Activated naive CD8-positive, alpha-beta T cell treated with anti-CD3 and anti-CD28 coated beads for 36 hours (primary cell): ENCODE data around the gene CAP1. TPM values are rescaled to one million over a fixed set of nuclear protein-coding genes. Genes with fewer than 3 reads are reported as not detected.
A peak's percentile ranks its signal among the peaks of the same experiment; 100 is the strongest.
"Not testable (repeated sequence)": the region's sequence is repeated elsewhere in the genome, so short reads cannot be mapped to it uniquely, and the experiment has no call there.

Source experiments
- DNase-seq: peaks from one replicate; pipeline ENCODE4 v3.0.0; 2021
- H3K27ac Mint-ChIP-seq: one replicate; pipeline ENCODE4 v1.8.0; 2022; ENCODE audit warnings: mild to moderate bottlenecking, moderate library complexity, mixed read lengths
- H3K27me3 Mint-ChIP-seq: one replicate; pipeline ENCODE4 v1.8.0; 2022; ENCODE audit warnings: mild to moderate bottlenecking, mixed read lengths
- H3K36me3 Mint-ChIP-seq: one replicate; pipeline ENCODE4 v1.8.0; 2021; ENCODE audit warnings: mild to moderate bottlenecking, mixed read lengths
- H3K4me1 Mint-ChIP-seq: one replicate; pipeline ENCODE4 v1.8.0; 2021; ENCODE audit warnings: mixed read lengths
- H3K4me3 Mint-ChIP-seq: one replicate; pipeline ENCODE4 v1.8.0; 2022; ENCODE audit warnings: mild to moderate bottlenecking, moderate library complexity, mixed read lengths
- H3K9me3 Mint-ChIP-seq: one replicate; pipeline ENCODE4 v1.8.0; 2022; ENCODE audit warnings: mixed read lengths
- total RNA-seq, 2 experiments: library from RNA; stranded (reverse); gene quantifications; one replicate each; pipeline ENCODE4 v1.2.3, GENCODE V29; 2021

CAP1 gene
- total RNA-seq, 2 experiments from 2014 or later = 483 to 504 TPM

DNA sequence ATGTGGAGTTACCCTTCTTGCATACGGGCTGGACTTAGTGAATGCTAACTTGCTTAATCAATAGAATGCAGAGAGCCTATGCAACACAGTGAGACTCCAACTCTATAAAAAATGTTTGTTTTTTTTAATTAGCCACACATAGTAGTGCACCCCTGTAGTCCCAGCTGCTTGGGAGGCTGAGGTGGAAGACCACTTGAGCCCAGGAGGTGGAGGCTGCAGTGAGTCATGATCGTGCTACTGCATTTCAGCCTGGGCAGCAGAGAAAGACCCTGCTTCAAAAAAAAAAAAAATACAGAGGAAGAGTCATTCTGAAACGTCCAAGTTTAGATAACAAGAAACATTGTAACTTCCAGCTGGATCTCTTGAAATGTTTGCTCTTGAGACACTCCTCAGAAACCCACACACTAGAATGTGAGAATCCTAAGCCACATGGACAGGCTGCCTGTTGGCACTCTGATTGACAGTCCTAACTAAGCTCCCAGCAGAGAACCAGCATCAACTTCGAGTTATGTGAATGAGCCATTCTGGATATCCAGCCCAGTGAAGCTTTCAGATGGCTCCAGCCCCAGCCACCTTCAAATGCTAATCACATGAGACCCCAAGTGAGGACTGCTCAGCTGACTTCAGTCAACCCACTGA, 20.0 kb upstream of the CAP1 start:
- H3K36me3 Mint-ChIP-seq = no peaks in the 10 kb centered on the region
- peaks cover 5% of the 10 kb centered on the region for H3K27me3 Mint-ChIP-seq
- DNase-seq = no peak
- H3K9me3 Mint-ChIP-seq = peaks cover 4% of the 10 kb centered on the region
- no peaks in the 10 kb centered on the region for H3K4me1 Mint-ChIP-seq
- H3K27ac Mint-ChIP-seq = no peak overlapping the region
- H3K4me3 Mint-ChIP-seq = no peak overlapping the region

DNA sequence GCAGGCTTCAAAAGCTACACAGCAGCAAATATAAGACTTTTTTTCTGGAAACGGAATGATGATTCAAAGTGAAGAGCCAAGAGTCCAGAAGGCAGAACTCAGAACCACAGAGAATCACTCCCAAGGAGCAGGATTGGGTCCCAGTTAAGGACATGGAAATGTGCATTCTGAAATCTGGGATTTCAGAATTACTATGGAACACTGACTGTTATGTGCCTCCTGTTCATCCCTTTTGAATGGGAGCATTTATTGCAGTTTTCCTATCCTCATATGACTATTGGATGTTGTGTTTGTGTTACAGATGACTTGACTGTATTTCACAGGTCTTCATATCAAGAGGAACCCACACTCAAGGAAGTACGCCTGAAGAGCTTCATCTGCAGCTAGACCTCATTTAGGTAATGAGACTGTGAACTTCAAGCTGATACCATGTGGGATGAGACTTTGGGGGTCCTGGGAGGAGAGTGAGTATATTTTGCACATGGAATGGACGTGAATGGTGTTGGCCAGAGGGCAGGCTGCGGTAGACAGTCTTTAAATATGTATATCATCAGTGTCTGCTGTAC, 17.1 kb upstream of the CAP1 start:
- Mint-ChIP-seq H3K9me3 (peaks cover 4% of the 10 kb centered on the region), H3K4me1 (no peaks in the 10 kb centered on the region), H3K4me3 (no peak overlapping the region), H3K27me3 (peaks cover 5% of the 10 kb centered on the region), H3K36me3 (no peaks in the 10 kb centered on the region), H3K27ac (no peak overlapping the region)
- DNase-seq = no peak

DNA sequence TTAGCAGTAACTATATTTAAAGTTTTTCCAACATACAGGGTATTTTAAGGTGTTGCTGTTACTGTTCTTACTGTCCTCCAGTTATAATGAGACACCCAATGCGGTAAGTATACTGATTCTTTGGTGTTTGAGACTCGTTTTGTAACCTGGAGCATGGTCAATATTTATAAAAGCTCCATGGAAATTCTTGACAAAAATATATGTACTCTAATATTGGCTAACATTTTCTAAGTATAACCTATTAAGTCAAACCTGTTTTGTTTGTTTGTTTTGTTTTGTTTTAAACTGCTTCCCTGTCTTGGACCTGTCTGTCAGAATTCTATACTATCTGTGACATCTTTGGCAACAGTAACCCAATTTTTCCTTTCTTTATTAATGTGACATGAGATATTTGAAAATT, 15.9 kb upstream of the CAP1 start:
- Mint-ChIP-seq H3K27ac (no peak overlapping the region), H3K27me3 (peaks cover 5% of the 10 kb centered on the region), H3K9me3 (peaks cover 4% of the 10 kb centered on the region), H3K4me3 (no peak overlapping the region), H3K36me3 (no peaks in the 10 kb centered on the region), H3K4me1 (no peaks in the 10 kb centered on the region)
- no peak for DNase-seq

DNA sequence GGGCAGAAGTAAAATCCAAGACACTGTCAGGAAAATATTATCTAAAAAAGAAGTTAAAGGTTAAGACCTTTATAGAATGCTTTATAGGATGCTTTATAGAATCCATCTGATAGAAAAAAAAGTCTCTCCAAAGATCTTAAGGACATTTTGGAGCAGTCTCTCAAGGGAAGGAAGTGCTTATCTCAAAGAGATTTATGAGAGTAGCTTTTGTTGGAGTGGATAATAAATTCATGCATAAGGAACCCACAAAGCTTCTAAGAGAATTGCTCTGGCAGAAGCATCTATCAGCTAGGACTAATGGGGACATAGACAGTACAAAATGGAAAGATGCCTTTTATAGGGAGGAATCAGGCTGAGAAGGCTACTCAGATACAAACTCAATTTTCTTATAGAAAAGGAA, 12.9 kb upstream of the CAP1 start:
- H3K27me3 Mint-ChIP-seq = peaks cover 5% of the 10 kb centered on the region
- DNase-seq = no peak
- H3K27ac Mint-ChIP-seq = no peak overlapping the region
- H3K4me1 Mint-ChIP-seq = peaks cover 2% of the 10 kb centered on the region
- no peak overlapping the region for H3K4me3 Mint-ChIP-seq
- peaks cover 4% of the 10 kb centered on the region for H3K9me3 Mint-ChIP-seq
- no peaks in the 10 kb centered on the region for H3K36me3 Mint-ChIP-seq

DNA sequence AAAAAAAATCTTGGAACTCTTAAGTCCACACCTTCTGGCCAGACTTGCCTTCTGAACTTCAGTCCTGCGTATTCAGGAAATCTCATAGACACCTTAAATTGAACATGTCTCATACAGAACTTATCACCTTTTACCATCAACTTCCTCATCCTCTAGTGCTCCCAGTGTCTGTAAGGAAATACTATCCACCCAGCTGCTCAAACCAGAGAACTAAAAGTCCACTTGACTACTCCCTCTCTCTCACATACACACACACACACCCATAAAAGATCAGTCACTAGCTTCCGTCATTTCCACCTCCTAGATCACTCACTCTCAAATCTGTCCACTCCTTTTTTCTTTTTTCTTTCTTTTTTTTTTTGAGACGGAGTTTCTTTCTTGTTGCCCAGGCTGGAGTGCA, 10.9 kb upstream of the CAP1 start:
- no peak overlapping the region for H3K27ac Mint-ChIP-seq
- no peaks in the 10 kb centered on the region for H3K9me3 Mint-ChIP-seq
- H3K4me3 Mint-ChIP-seq = no peak overlapping the region

DNA sequence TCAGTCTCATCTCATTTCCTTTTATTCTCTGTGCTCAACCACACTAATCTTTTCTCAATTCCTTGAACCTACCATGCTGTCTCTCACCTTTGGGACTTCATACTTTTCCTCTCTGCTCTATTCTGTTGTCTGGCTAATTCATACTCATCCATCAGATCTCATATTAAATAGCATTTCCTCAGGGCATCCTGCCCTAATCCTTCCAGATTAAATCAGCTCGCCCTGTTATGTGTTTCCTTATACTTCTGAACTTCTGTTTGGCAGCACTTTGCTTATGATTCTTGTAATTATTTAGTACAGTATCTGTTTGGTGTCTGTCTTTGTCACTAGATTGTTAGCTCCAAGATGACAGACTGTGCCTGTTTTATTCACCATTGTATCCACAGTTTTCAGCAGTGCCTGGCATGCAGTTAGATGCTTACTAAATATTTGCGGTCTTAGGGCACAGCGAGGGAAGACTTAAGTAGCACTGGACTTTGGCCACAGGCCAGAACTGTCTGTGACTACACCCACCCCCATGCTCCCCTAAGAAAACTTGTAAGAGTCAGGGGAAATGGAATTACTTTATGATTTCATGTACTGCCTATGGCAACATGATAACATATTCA, 9.9 kb upstream of the CAP1 start:
- Mint-ChIP-seq H3K27me3 (no peaks in the 10 kb centered on the region), H3K36me3 (no peaks in the 10 kb centered on the region), H3K9me3 (no peaks in the 10 kb centered on the region), H3K27ac (no peak overlapping the region), H3K4me3 (no peak overlapping the region), H3K4me1 (peaks cover 18% of the 10 kb centered on the region)
- no peak for DNase-seq

More for the DNA sequence above, 10.9 kb upstream of the CAP1 start:
- no peak for DNase-seq
- H3K36me3 Mint-ChIP-seq = no peaks in the 10 kb centered on the region
- H3K27me3 Mint-ChIP-seq = no peaks in the 10 kb centered on the region
- H3K4me1 Mint-ChIP-seq = peaks cover 13% of the 10 kb centered on the region

DNA sequence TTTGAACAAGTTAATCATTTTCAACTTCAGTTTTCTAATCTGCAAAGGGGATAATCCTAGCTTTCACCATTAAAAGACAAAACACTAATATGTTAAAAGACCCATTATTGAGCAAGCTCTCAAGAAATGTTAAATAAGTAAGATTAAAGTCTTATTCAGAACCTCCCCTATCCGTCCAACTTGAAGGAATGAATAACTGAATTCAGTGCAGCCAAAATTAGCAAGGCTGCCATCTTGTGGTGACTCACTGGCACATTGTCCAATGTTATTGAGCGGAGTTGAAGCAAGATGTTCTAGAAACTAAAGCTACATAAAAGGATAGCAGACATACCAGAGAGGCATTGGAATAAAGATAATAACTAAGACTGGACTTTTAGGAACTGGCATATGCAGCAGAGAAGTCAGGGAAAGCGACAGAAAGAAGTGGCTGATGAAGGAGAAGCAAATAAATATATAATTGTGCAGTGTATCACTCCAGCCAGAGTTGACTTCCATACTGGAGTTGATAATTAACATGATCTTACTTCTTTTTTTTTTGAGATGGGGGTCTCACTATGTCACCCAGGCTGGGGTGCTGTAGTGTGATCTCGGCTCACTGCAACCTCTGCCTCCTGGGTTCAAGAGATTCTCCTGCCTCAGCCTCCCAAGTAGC, 8.2 kb upstream of the CAP1 start:
- Mint-ChIP-seq H3K27me3 (no peaks in the 10 kb centered on the region), H3K36me3 (no peaks in the 10 kb centered on the region)

DNA sequence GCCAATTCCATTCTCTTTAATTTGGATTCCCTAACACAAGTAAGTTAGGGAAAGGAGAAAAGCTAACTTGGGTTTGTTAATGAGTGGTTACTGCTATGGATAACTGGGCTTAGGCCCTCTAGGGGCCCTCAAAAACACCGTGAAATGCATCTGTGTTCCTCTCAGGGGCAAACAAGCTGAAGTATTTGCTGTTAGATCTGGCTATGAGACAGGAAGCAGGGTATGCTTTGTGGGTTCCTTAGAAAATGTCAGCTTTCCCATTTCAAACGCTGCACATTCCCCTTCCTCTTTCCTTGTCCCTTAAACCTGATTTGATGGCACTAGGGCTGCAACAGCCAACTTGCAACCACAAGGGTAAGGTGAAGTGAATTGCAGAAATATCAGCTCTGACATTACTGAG, 5.7 kb upstream of the CAP1 start:
- H3K27me3 Mint-ChIP-seq = no peaks in the 10 kb centered on the region
- peaks cover 7% of the 10 kb centered on the region for H3K36me3 Mint-ChIP-seq
- peak overlapping the region; percentile 73 for H3K27ac Mint-ChIP-seq
- H3K4me1 Mint-ChIP-seq = peaks cover 37% of the 10 kb centered on the region
- H3K9me3 Mint-ChIP-seq = no peaks in the 10 kb centered on the region
- no peak overlapping the region for H3K4me3 Mint-ChIP-seq
- no peak for DNase-seq

More for the DNA sequence above, 8.2 kb upstream of the CAP1 start:
- Mint-ChIP-seq H3K27ac (no peak overlapping the region), H3K4me1 (peaks cover 24% of the 10 kb centered on the region), H3K9me3 (no peaks in the 10 kb centered on the region), H3K4me3 (no peak overlapping the region)
- DNase-seq = peak; percentile 29

DNA sequence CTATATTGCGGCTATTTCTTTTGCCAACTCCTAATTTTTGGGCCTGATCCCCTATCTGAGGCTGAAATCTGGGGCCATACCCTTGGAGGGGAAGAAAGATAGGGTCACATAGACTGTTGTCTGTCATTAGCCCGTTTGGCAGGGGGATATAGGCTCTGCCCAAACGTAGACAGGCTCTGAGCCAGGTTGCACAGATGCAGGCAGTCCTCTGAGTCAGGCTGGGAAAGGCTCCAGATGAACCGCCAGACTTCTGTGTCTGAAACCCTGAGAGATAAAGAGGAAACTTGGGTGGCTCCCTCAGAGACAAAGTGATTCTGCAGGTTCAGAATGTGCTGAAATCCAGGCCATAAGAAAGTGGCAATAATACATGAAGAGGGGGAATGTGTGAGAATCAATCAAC, 4.0 kb upstream of the CAP1 start:
- Mint-ChIP-seq H3K27ac (no peak overlapping the region), H3K9me3 (no peaks in the 10 kb centered on the region), H3K27me3 (no peaks in the 10 kb centered on the region), H3K4me3 (no peak overlapping the region), H3K36me3 (peaks cover 13% of the 10 kb centered on the region), H3K4me1 (peaks cover 37% of the 10 kb centered on the region)
- DNase-seq = no peak

DNA sequence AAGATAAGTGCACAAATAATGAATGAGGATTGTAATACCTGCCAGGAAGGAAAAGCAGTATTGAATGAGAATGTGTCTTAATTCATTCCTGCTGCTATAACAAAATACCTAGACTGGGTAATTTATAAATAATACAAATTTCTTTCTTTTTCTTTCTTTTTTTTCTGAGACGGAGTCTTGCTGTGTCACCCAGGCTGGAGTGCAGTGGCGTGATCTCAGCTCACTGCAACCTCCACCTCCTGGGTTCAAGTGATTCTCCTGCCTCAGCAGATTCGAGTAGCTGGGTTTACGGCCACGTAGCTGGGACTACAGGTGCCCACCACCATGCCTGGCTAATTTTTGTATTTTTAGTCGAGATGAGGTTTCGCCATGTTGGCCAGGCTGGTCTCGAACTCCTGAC, 3.3 kb upstream of the CAP1 start:
- not testable (repeated sequence) for H3K27me3 Mint-ChIP-seq, DNase-seq, H3K9me3 Mint-ChIP-seq, H3K27ac Mint-ChIP-seq, H3K4me3 Mint-ChIP-seq
- H3K36me3 Mint-ChIP-seq = peaks cover 20% of the 10 kb centered on the region
- peaks cover 40% of the 10 kb centered on the region for H3K4me1 Mint-ChIP-seq

DNA sequence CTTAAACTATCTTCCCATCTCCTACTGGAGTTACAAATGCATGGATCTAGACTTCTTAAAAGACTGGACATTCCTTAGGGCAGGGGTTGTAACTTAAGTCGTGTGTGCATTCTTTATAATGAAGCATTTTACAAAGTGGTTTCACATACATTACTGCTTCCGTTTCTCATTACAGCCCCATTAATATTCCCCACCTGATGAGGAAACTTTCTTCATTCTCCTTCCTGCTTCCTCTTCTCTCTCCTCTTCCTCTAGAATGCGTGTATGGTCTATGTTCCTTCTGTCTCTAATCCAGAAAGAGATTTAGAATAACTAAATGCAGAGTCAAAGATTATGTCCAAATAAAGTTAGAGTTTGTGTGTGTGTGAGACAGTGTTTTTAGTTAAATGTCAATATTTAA, 1.8 kb upstream of the CAP1 start:
- Mint-ChIP-seq H3K9me3 (no peaks in the 10 kb centered on the region), H3K36me3 (peaks cover 34% of the 10 kb centered on the region), H3K27ac (peak overlapping the region; percentile 99)

DNA sequence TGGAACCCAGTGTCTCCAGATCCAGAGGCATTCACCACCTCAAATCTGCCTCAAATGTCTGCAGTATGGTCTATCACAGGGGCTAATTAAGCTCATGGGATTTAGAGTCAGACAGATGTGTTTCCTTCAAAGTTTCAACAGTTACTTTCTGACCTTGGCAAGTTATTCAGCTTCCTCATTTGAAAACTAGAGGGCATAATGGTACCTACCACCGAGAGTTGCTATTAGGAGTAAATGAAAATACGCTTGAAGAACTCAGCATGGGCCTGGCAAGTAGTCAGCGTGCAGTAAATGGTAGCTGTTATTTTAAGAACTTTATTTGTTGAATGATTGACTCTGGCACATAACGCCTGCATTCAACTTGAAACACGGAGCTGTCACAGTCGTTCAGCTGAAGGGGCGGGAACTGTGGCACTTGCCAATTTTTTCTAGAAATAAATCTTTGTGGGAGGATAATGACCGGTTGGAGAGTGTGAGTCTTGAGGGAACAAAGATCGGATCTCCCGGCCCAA, 1.2 kb upstream of the CAP1 start:
- DNase-seq = no peak
- Mint-ChIP-seq H3K36me3 (peaks cover 39% of the 10 kb centered on the region), H3K27me3 (no peaks in the 10 kb centered on the region), H3K9me3 (no peaks in the 10 kb centered on the region), H3K27ac (peak overlapping the region; percentile 99), H3K4me1 (peaks cover 50% of the 10 kb centered on the region), H3K4me3 (peak overlapping the region; percentile 95)

More for the DNA sequence above, 1.8 kb upstream of the CAP1 start:
- no peak for DNase-seq
- Mint-ChIP-seq H3K4me1 (peaks cover 49% of the 10 kb centered on the region), H3K27me3 (no peaks in the 10 kb centered on the region), H3K4me3 (peak overlapping the region; percentile 95)

DNA sequence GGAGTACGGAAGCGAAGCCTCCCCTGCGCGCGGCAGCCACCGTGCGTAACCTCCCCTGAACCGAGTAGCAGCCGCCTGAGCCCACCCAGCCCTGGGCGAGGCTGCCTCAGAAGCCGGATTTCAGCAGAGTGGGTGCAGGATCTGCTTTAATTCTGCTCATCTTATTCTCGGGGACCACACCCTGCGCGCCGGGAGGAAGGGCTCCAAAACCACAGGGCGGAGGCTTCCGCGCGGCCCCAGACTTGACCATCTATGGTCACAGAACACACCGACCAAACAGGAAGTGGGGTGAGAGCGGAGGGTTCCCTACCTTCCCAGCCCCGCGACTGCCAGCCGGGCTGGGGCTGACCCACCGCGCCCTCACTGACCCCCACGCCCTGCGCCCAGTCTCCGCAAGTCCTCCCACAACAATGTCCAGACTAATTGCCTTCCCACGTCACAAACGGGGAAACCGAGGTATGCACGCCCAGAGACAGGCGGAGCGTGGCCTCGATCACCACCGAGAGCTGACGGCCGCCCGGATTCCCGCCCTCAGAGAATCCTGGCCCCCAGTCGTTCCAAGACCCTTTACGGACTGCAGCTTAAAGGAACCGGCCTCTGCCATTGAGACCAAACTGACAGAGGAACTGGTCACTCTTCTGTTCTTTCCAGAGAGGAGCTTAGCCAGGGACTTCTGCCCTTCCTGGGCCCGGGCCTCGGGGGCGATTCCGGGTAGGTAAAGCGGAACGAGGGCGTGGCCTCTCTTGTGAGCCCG, 595 bp upstream of the CAP1 start:
- H3K4me3 Mint-ChIP-seq = peak overlapping the region; percentile 95
- H3K27me3 Mint-ChIP-seq = no peaks in the 10 kb centered on the region
- peaks cover 47% of the 10 kb centered on the region for H3K4me1 Mint-ChIP-seq
- no peaks in the 10 kb centered on the region for H3K9me3 Mint-ChIP-seq
- peak; percentile 82 for DNase-seq
- peaks cover 43% of the 10 kb centered on the region for H3K36me3 Mint-ChIP-seq
- H3K27ac Mint-ChIP-seq = peak overlapping the region; percentile 99

DNA sequence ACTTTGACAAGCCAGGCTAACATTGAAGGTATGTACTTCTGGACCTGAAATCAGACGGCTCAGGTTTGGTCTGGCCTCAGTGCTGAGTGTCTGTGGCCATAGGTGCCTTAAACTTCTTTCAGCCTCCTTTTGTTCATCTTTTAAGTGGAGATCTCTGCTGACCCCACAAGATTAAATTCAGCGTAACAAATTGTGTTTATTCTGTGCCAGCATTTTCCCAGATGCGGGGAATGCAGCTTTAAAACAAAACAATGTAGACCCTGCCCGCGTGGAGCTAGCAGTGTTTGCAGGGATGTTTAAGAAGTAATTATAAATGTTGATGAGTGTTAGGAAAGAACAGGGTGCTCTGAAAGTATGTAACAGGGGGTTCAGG, 923 bp downstream of the CAP1 start:
- Mint-ChIP-seq H3K9me3 (no peaks in the 10 kb centered on the region), H3K27ac (peak overlapping the region; percentile 99), H3K27me3 (no peaks in the 10 kb centered on the region), H3K36me3 (peaks cover 57% of the 10 kb centered on the region), H3K4me1 (peaks cover 59% of the 10 kb centered on the region), H3K4me3 (peak overlapping the region; percentile 95)
- DNase-seq = no peak

DNA sequence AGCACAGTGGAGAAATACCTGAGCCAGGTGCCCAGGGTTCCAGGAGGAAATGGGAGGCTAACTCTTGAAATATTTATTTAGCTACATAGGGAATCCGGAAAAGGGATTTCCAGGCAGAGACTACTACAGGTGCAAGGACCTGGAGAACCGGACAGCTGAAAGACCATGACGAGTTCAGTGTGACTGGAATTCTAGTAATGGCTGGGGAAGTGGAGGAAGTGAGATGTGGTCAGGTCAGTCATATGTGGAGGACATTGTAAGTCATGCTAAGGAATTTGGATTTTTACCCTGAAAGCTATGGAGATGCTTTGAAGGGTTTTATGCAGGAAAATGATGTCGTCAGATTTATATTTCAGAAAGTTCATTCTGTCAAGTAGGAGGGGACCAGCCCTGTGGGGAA, 1.8 kb downstream of the CAP1 start:
- no peak for DNase-seq
- peaks cover 59% of the 10 kb centered on the region for H3K4me1 Mint-ChIP-seq

More for the DNA sequence above, 1.8 kb downstream of the CAP1 start:
- H3K36me3 Mint-ChIP-seq = peaks cover 60% of the 10 kb centered on the region
- H3K9me3 Mint-ChIP-seq = no peaks in the 10 kb centered on the region
- H3K4me3 Mint-ChIP-seq = peak overlapping the region; percentile 95
- no peaks in the 10 kb centered on the region for H3K27me3 Mint-ChIP-seq
- peak overlapping the region; percentile 99 for H3K27ac Mint-ChIP-seq
